ENCODE measurements around the gene KCNK18.

KCNK18 gene

DNA sequence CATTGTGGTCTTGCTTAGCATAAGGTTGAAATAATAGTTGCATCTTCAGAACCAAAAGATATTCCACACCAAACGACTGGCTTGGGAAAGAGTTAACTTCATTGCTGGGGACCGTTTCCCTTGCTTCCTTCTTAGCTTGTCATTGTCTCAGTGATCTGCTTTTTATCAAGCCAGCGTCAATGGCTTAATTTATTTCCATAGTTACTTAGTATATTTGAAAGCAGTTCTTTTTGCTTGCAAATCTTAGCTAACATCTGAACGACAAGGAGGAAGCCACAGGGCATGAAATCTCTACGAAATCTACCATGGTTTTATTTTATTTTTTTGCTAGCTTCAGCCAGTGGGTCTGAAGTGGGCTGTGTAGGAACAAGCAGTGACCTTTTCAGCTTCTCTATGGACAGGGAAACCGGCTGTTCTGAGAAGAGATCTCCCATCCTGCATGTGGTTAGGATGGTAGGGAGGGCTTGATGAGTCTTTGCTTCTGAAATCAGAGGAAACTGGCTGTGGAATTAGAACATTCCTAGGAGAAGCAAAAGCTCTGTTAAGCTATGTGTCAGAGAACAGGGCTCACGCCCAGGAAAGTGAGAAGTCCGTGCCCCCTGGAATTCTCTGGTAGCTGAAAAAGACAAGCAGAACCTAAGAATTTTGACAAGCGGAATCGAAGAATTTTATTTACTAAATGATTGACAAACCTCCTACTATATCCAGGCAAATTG, 51.6 kb downstream of the KCNK18 start:
- in situ Hi-C loops (cut with MboI; ENCODE audit: low pct_unique_long_range_greater_than_20kb, low sequenced_read_pairs, unreplicated experiment): no loop called here
- DNase-seq (ENCODE audit: low spot score): no peak

DNA sequence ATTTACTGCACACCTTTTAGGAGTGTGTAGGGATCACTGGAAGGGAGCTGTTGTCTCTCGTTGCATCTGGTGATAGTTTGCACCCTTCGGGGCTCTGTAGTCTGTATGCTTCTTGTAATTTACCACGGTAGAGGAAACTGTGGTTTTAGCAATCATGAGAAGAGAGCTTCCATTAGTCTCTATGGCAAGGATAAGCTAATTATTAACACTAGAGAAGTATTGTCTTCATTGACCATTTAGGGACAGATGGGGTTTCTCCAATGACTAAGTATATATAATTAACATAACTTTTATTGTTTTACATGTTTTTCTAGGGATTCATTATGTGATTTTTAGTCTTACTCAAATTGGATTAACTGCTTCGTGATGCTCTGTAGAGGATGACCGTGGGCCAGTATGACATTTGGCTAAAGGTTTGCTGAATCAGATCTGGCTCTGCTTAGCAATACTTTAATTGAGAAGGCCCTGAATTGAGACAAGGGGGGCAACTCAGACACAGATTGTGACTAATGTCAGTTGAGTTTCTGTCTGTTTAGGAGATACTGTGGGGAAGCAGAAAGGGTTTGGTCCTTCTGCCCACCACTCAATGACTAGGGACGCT, 52.3 kb downstream of the KCNK18 start:
- in situ Hi-C loops (cut with MboI; ENCODE audit: low pct_unique_long_range_greater_than_20kb, low sequenced_read_pairs, unreplicated experiment): no loop called here
- TF ChIP-seq, protein P1, sequence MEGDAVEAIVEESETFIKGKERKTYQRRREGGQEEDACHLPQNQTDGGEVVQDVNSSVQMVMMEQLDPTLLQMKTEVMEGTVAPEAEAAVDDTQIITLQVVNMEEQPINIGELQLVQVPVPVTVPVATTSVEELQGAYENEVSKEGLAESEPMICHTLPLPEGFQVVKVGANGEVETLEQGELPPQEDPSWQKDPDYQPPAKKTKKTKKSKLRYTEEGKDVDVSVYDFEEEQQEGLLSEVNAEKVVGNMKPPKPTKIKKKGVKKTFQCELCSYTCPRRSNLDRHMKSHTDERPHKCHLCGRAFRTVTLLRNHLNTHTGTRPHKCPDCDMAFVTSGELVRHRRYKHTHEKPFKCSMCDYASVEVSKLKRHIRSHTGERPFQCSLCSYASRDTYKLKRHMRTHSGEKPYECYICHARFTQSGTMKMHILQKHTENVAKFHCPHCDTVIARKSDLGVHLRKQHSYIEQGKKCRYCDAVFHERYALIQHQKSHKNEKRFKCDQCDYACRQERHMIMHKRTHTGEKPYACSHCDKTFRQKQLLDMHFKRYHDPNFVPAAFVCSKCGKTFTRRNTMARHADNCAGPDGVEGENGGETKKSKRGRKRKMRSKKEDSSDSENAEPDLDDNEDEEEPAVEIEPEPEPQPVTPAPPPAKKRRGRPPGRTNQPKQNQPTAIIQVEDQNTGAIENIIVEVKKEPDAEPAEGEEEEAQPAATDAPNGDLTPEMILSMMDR (IDR thresholded peaks at IDR 0.05; ENCODE audit: extremely low read depth, insufficient read depth, missing control alignments): no peak
- no peak for DNase-seq (ENCODE audit: low spot score)

More for the DNA sequence above, 51.6 kb downstream of the KCNK18 start:
- TF ChIP-seq, protein P1 (IDR thresholded peaks at IDR 0.05; ENCODE audit: extremely low read depth, insufficient read depth, missing control alignments): no peak

DNA sequence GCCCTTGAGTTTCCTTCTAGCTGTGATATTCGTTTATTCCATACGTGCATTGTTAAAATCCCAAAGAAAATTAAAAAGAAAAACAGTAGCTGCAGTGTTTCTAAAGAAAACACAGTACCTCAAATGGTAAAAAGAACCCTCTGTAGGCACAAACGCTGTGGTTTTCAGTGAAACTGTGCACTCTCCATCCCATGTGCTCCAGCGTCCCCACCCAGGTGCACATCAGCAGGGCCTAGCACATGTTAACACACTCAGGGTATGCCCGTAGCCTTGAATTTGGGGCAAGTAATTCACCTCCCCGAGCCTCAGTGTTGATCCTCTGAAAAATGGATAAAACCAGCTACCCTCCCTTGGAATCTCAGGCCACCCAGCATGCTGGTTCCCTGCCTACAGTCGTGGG, 53.1 kb downstream of the KCNK18 start:
- in situ Hi-C loops (cut with MboI; ENCODE audit: low pct_unique_long_range_greater_than_20kb, low sequenced_read_pairs, unreplicated experiment): no loop called here
- TF ChIP-seq, protein P1 (IDR thresholded peaks at IDR 0.05; ENCODE audit: extremely low read depth, insufficient read depth, missing control alignments): no peak
- DNase-seq (ENCODE audit: low spot score): no peak

DNA sequence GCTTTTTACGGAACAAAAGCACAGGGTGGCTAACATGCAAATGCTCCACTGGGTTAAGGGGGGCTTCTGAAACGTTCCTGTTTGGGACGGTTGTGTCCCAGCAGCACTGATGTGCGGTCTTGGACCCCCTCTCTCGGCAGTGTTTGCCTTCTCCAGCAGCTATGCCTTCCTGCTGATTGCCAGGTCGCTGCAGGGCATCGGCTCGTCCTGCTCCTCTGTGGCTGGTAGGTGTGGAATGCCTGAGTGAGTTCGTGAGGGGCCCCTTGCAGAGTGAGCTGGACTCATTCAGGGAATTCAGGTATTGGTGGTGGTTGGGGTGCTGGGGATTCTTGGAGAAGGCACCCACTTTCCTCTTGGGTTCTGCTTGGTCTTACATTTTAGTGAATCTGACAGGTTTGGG, 56.6 kb downstream of the KCNK18 start:
- TF ChIP-seq, protein P1 (IDR thresholded peaks at IDR 0.05; ENCODE audit: extremely low read depth, insufficient read depth, missing control alignments): no peak
- no peak for DNase-seq (ENCODE audit: low spot score)
- in situ Hi-C loops (cut with MboI; ENCODE audit: low pct_unique_long_range_greater_than_20kb, low sequenced_read_pairs, unreplicated experiment): no loop called here

DNA sequence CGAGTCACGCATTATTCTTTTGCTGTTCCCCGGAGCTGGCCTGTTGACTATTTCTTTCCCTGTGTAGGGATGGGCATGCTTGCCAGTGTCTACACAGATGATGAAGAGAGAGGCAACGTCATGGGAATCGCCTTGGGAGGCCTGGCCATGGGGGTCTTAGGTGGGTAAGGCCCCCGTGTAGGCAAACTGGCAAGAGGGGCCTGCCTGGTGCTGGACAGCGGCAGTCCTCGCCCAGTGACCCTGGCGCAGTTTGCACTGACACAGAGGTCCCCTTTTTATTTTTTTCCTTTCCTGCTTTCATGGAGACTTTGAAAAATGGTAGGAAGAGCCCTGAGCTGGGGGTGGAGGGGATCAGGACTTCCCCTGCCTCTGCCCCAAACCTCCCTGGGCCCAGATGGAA, 57.0 kb downstream of the KCNK18 start:
- no peak for DNase-seq (ENCODE audit: low spot score)
- in situ Hi-C loops (cut with MboI; ENCODE audit: low pct_unique_long_range_greater_than_20kb, low sequenced_read_pairs, unreplicated experiment): no loop called here
- TF ChIP-seq, protein P1 (IDR thresholded peaks at IDR 0.05; ENCODE audit: extremely low read depth, insufficient read depth, missing control alignments): no peak

DNA sequence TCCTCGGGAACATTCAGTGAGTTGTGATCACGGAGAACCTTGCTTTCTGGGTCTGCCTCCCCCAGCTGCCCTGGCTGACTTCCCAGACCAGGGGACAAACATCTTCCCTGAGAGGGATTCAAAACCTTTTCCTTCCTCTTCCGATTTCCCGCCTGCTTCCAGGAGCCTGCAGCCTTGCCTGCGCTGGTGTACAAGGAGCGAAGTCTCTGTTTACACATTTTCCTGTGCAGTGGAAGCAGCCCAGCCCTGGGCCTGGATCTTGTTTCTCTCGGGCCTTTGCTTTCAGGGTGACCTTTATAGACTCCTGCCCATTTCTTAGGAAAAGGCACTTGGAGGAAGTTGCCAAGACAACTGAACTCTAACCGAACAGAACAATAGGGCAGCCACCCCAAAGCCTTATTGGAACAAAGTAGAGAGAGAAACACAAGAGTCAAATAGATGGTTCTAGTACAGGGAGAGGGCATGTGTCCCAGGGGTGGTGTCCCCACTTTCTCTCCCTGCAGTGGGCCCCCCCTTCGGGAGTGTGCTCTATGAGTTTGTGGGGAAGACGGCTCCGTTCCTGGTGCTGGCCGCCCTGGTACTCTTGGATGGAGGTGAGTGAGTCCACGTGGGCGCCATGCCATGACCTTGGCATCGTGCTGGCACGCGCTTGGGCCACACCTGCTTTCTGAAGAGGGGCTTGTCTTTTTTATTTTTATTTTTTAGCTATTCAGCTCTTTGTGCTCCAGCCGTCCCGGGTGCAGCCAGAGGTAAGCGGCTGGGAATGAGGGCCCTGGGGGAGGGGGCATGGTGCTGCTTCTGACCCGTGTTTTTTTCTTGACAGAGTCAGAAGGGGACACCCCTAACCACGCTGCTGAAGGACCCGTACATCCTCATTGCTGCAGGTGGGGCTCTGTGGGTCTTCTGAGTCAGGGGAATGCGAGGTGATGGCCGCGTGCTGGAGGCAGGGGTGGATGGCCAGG, 57.8 kb downstream of the KCNK18 start:
- in situ Hi-C loops (cut with MboI; ENCODE audit: low pct_unique_long_range_greater_than_20kb, low sequenced_read_pairs, unreplicated experiment): no loop called here

More for the DNA sequence above, 57.8 kb downstream of the KCNK18 start:
- TF ChIP-seq, protein P1 (IDR thresholded peaks at IDR 0.05; ENCODE audit: extremely low read depth, insufficient read depth, missing control alignments): no peak
- no peak for DNase-seq (ENCODE audit: low spot score)
